Neuronal stem cell (in vitro differentiated cells): ENCODE data around the gene TP73.

Experiments used
- DNase-seq: peaks from one replicate; pipeline ENCODE4 v3.0.0-alpha.2; 2013; ENCODE audit warnings: low spot score
- H2AFZ ChIP-seq: one replicate; pipeline ENCODE4 v1.6.1; 2013; ENCODE audit warnings: mild to moderate bottlenecking, low read length, inconsistent platforms
- H2AK5ac ChIP-seq: 2 replicates; pipeline ENCODE4 v1.6.1; 2013; ENCODE audit warnings: low read depth, mild to moderate bottlenecking, inconsistent platforms, low read length, moderate library complexity, mixed read lengths
- H2BK120ac ChIP-seq: 2 replicates; pipeline ENCODE4 v1.6.1; 2013; ENCODE audit warnings: low read depth, mild to moderate bottlenecking, inconsistent platforms, low read length, moderate library complexity, mixed read lengths
- H2BK12ac ChIP-seq: one replicate; pipeline ENCODE4 v1.6.1; 2013; ENCODE audit warnings: low read length, inconsistent platforms
- H2BK15ac ChIP-seq: 2 replicates; pipeline ENCODE4 v1.6.1; 2013; ENCODE audit warnings: mild to moderate bottlenecking, low read length, inconsistent platforms, mixed read lengths
- H2BK5ac ChIP-seq: one replicate; pipeline ENCODE4 v1.6.1; 2013; ENCODE audit warnings: inconsistent platforms, mild to moderate bottlenecking, low read length, moderate library complexity
- H3K14ac ChIP-seq: one replicate; pipeline ENCODE4 v1.6.1; 2013; ENCODE audit warnings: low read length, inconsistent platforms
- H3K18ac ChIP-seq: 2 replicates; pipeline ENCODE4 v1.6.1; 2013; ENCODE audit warnings: low read length, inconsistent platforms
- H3K23ac ChIP-seq: 2 replicates; pipeline ENCODE4 v1.6.1; 2013; ENCODE audit warnings: low read depth, mild to moderate bottlenecking, mixed read lengths, low read length, inconsistent platforms; ENCODE audit not compliant: poor library complexity
- H3K27ac ChIP-seq: replicated peaks from 3 replicates; pipeline ENCODE4 v1.5.1; 2013; ENCODE audit warnings: low read length, inconsistent platforms
- H3K27me3 ChIP-seq, 3 experiments: 2 replicates each; pipeline ENCODE4 v1.6.1; 2013; ENCODE audit warnings: low read length in 3 of 3, mild to moderate bottlenecking in 2 of 3, inconsistent platforms in 1 of 3, low read depth in 1 of 3, mixed read lengths in 1 of 3, moderate library complexity in 1 of 3; ENCODE audit not compliant: control insufficient read depth in 3 of 3, insufficient read depth in 3 of 3
- H3K36me3 ChIP-seq, 2 donors: replicated peaks in 1 of 2; 2 replicates each; pipeline ENCODE4 v1.6.1; 2013; ENCODE audit warnings: low read length in 2 of 2; ENCODE audit not compliant: control insufficient read depth in 2 of 2, insufficient read depth in 2 of 2
- H3K4ac ChIP-seq: 2 replicates; pipeline ENCODE4 v1.6.1; 2013; ENCODE audit warnings: inconsistent platforms, mild to moderate bottlenecking, low read length, moderate library complexity
- H3K4me1 ChIP-seq, 2 donors: 1 replicate in 1 of 2; 2 replicates in 1 of 2; pipeline ENCODE4 v1.6.1; 2013; ENCODE audit warnings: low read length in 2 of 2, low read depth in 1 of 2; ENCODE audit not compliant: control insufficient read depth in 2 of 2, insufficient read depth in 1 of 2
- H3K4me2 ChIP-seq: one replicate; pipeline ENCODE4 v1.6.1; 2013; ENCODE audit warnings: mild to moderate bottlenecking, low read length, inconsistent platforms; ENCODE audit not compliant: insufficient read depth, poor library complexity, severe bottlenecking
- H3K4me3 ChIP-seq, 2 donors: 2 replicates each; pipeline ENCODE4 v1.5.1; 2013; ENCODE audit warnings: low read length in 2 of 2, mild to moderate bottlenecking in 2 of 2, inconsistent platforms in 1 of 2, moderate library complexity in 1 of 2
- H3K79me1 ChIP-seq: one replicate; pipeline ENCODE4 v1.6.1; 2013; ENCODE audit warnings: low read depth, mild to moderate bottlenecking, inconsistent platforms, low read length, moderate library complexity
- H3K9ac ChIP-seq: one replicate; pipeline ENCODE4 v1.6.1; 2013; ENCODE audit warnings: mild to moderate bottlenecking, low read depth, low read length, inconsistent platforms; ENCODE audit not compliant: poor library complexity
- H3K9me3 ChIP-seq, 2 donors: replicated peaks in 1 of 2; 2 replicates each; pipeline versions ENCODE3 to v1.6.1; 2013; ENCODE audit warnings: low read length in 2 of 2, mild to moderate bottlenecking in 2 of 2, inconsistent platforms in 1 of 2, low read depth in 1 of 2, mixed read lengths in 1 of 2, moderate library complexity in 1 of 2; ENCODE audit not compliant: control insufficient read depth in 2 of 2, insufficient read depth in 1 of 2
- H4K8ac ChIP-seq: one replicate; pipeline ENCODE4 v1.6.1; 2013; ENCODE audit warnings: low read depth, mild to moderate bottlenecking, inconsistent platforms, low read length, moderate library complexity
- H4K91ac ChIP-seq: one replicate; pipeline ENCODE4 v1.6.1; 2013; ENCODE audit warnings: low read length, low read depth, mild to moderate bottlenecking, inconsistent platforms; ENCODE audit not compliant: poor library complexity
- WGBS, 2 donors: extraction: QIAGEN DNeasy Blood & Tissue Kit; methylation state at CpG; one replicate each; pipeline ENCODE4 v1.1.7; 2013; ENCODE audit warnings: missing lambda C conversion rate in 2 of 2, mixed read lengths in 1 of 2; ENCODE audit not compliant: insufficient read length in 2 of 2, insufficient replicate concordance in 1 of 2; ENCODE audit errors: extremely low coverage in 2 of 2; 5-methylcytosine and 5-hydroxymethylcytosine counted together

TP73 gene

DNA sequence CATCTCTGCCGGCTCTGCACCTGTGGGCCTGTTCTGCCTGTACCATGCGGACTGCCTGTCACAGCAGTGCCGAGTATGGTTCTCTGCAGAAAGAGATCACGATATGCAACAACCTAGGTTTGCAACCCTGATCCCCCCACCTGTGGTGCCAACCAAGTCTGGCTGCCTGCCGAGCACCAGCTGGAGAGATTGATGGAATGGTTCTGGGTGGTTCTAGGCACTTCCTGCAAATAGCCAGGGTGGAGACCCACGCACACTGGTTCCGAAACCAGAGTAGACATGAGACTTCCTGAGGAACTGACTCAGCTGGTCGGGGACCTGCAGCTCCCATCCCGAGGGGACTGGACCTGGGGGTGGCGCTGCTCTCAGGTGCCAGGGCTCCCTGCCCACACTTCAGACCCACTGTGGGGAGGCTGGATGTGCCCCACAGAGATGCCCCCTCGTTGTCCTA lies 22.1 kb upstream of the TP73 start:
- no peak overlapping the region for H2BK120ac ChIP-seq
- H3K36me3 ChIP-seq = peaks cover 31 to 78% of the 10 kb centered on the region in 2 donors
- WGBS, 2 donors = no CpG with 5 or more reads among the region's 11 CpGs
- no peak overlapping the region for H2AK5ac ChIP-seq
- DNase-seq = no peak
- H3K4ac ChIP-seq = no peak overlapping the region
- no peak overlapping the region for H2AFZ ChIP-seq
- H3K23ac ChIP-seq = peak overlapping the region; percentile 73
- H3K9me3 ChIP-seq = no peaks in the 10 kb centered on the region
- H3K79me1 ChIP-seq = no peaks in the 10 kb centered on the region
- H3K4me3 ChIP-seq = no peak overlapping the region
- no peak overlapping the region for H4K91ac ChIP-seq
- no peaks in the 10 kb centered on the region for H3K27me3 ChIP-seq
- no peak overlapping the region for H3K14ac ChIP-seq
- H3K4me1 ChIP-seq = peaks cover 6 to 15% of the 10 kb centered on the region in 2 donors
- no peak overlapping the region for H3K4me2 ChIP-seq
- no peak overlapping the region for H3K27ac ChIP-seq
- H4K8ac ChIP-seq = no peak overlapping the region
- H2BK5ac ChIP-seq = no peak overlapping the region
- H2BK12ac ChIP-seq = no peak overlapping the region
- H2BK15ac ChIP-seq = no peak overlapping the region
- no peak overlapping the region for H3K9ac ChIP-seq
- H3K18ac ChIP-seq = no peak overlapping the region

- Histone ChIP-seq H3K4ac (no peak overlapping the region), H2AK5ac (peak overlapping the region; percentile 88), H3K4me2 (no peak overlapping the region), H2BK15ac (no peak overlapping the region), H3K23ac (peak overlapping the region; percentile 68), H2BK120ac (no peak overlapping the region), H3K36me3 (peaks cover 33 to 80% of the 10 kb centered on the region in 2 donors), H2BK12ac (no peak overlapping the region), H2BK5ac (peak overlapping the region; percentile 75), H3K18ac (no peak overlapping the region), H3K9ac (peak overlapping the region; percentile 55), H4K8ac (no peak overlapping the region), H3K27me3 (no peaks in the 10 kb centered on the region), H3K9me3 (no peaks in the 10 kb centered on the region), H3K14ac (peak overlapping the region; percentile 82), H2AFZ (no peak overlapping the region), H3K27ac (no peak overlapping the region), H4K91ac (no peak overlapping the region), H3K4me3 (no peak overlapping the region), H3K79me1 (no peaks in the 10 kb centered on the region), H3K4me1 (peaks cover under 1 to 11% of the 10 kb centered on the region in 2 donors)
- no CpG with 5 or more reads among the region's 9 CpGs for whole genome bisulfite sequencing, 2 donors
- no peak for DNase-seq
Measured at GRCh38 chr1:3630914-3631313, 21.4 kb upstream of the TP73 start.

- peaks cover 35 to 85% of the 10 kb centered on the region in 2 donors for H3K36me3 ChIP-seq
Measured at GRCh38 chr1:3631320-3632260, 20.7 kb upstream of the TP73 start.

DNA sequence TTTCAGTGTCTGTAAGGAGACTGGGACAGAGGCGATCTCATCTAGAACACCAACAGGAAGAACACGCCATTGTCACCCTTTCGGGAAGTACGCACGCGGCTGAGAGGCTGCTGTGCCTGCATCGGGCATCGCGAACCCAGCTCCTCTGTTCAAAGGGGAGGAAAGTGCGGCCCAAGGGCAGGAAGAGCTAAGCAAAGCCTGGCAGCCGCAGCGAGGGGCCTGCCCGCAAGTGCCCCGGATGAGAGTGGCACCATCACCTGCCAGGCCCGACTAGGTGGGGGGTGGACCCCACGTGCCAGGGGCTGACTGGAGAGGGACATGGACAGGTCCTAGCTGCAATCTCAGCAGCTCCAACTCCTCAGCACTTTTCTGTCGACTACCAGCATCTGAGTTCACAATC lies 20.0 kb upstream of the TP73 start:
- Histone ChIP-seq H3K79me1 (no peaks in the 10 kb centered on the region), H3K36me3 (peaks cover 40 to 88% of the 10 kb centered on the region in 2 donors), H2BK5ac (peak overlapping the region; percentile 26)

More at GRCh38 chr1:3631320-3632260, 20.7 kb upstream of the TP73 start:
- peak overlapping the region; percentile 4 for H3K4me2 ChIP-seq
- H3K14ac ChIP-seq = peak overlapping the region; percentile 82
- peak overlapping the region; percentile 88 for H2AK5ac ChIP-seq
- peak overlapping the region; percentile 12 for H4K91ac ChIP-seq
- no peak overlapping the region for H3K4me3 ChIP-seq
- H3K9me3 ChIP-seq = no peaks in the 10 kb centered on the region
- H2AFZ ChIP-seq = no peak overlapping the region
- no peaks in the 10 kb centered on the region for H3K79me1 ChIP-seq
- peak overlapping the region; percentile 55 for H3K9ac ChIP-seq
- DNase-seq = no peak
- H2BK5ac ChIP-seq = peak overlapping the region; percentile 75
- H3K27ac ChIP-seq = peak overlapping the region; percentile 63
- H3K4me1 ChIP-seq = peaks cover 0 to 11% of the 10 kb centered on the region in 2 donors
- H2BK12ac ChIP-seq = peak overlapping the region; percentile 63
- peak overlapping the region; percentile 56 for H2BK15ac ChIP-seq
- H4K8ac ChIP-seq = no peak overlapping the region
- WGBS, 2 donors = no CpG with 5 or more reads among the region's 36 CpGs
- peak overlapping the region; percentile 68 for H3K23ac ChIP-seq
- no peaks in the 10 kb centered on the region for H3K27me3 ChIP-seq
- peak overlapping the region; percentile 81 for H2BK120ac ChIP-seq
- peak overlapping the region; percentile 87 for H3K18ac ChIP-seq
- H3K4ac ChIP-seq = no peak overlapping the region

More for the DNA sequence above, 20.0 kb upstream of the TP73 start:
- Histone ChIP-seq H3K9ac (peak overlapping the region; percentile 60), H3K27me3 (no peaks in the 10 kb centered on the region), H2BK120ac (peak overlapping the region; percentile 67), H3K23ac (peak overlapping the region; percentile 89), H3K4me1 (peaks cover 0 to 11% of the 10 kb centered on the region in 2 donors), H3K4me3 (no peak overlapping the region), H3K14ac (peak overlapping the region; percentile 14), H2BK15ac (peak overlapping the region; percentile 56), H3K27ac (peak overlapping the region; percentile 61), H2AK5ac (peak overlapping the region; percentile 53), H3K9me3 (no peaks in the 10 kb centered on the region), H3K4me2 (no peak overlapping the region), H4K91ac (peak overlapping the region; percentile 12), H2BK12ac (peak overlapping the region; percentile 24), H3K18ac (peak overlapping the region; percentile 55), H2AFZ (no peak overlapping the region), H3K4ac (no peak overlapping the region), H4K8ac (no peak overlapping the region)
- WGBS, 2 donors = no CpG with 5 or more reads among the region's 17 CpGs
- no peak for DNase-seq
